ENCODE results near the gene HPCAL1. TPM values are rescaled to one million over a fixed set of nuclear protein-coding genes. Genes with fewer than 3 reads are reported as not detected.

HPCAL1 gene
- total RNA-seq, 4 donors from 2014 or later = 34.5 to 54.2 (median 41.3) TPM

DNA sequence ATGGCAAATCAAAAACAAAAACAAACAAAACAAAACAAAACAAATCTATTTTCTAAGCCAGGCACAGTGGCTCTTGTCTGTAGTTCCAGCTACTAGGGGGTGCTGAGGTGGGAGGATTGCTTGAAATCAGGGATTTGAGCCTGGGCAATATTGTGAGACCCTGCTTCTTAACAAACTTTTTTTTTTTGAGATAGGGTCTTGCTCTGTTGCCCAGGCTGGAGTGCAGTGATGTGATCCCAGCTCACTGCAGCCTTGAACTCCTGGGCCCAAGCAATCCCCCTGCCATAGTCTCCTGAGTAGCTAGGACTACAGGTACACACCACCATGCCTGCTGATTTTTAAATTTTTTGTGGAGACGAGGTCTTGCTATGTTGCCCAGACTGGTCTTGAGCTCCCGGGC is 6.2 kb downstream of the HPCAL1 start:
- no peaks in the 10 kb centered on the region for H3K9me3 ChIP-seq
- no peaks in the 10 kb centered on the region for H3K27me3 ChIP-seq
- H3K27ac ChIP-seq (replicated peaks in 1 of 4) = no peak overlapping the region
- peaks cover 24 to 30% (median 29%) of the 10 kb centered on the region in 4 donors for H3K4me1 ChIP-seq
- intact Hi-C loops (cut with DNase I) = no loop called here
- no peak overlapping the region for H3K4me3 ChIP-seq
- DNase-seq (ENCODE audit: extremely low spot score) = no peak
- H3K36me3 ChIP-seq = no peaks in the 10 kb centered on the region
- no peak for TF ChIP-seq POLR2A (IDR thresholded peaks at IDR 0.05; ENCODE audit: low read depth)
- no peak for TF ChIP-seq POLR2AphosphoS5 (IDR thresholded peaks at IDR 0.05)
- TF ChIP-seq EP300 (IDR thresholded peaks at IDR 0.05) = no peak
- no peak for TF ChIP-seq CTCF (IDR thresholded peaks at IDR 0.05)
- 100% methylated on average over 2 of the region's 2 CpGs for WGBS

DNA sequence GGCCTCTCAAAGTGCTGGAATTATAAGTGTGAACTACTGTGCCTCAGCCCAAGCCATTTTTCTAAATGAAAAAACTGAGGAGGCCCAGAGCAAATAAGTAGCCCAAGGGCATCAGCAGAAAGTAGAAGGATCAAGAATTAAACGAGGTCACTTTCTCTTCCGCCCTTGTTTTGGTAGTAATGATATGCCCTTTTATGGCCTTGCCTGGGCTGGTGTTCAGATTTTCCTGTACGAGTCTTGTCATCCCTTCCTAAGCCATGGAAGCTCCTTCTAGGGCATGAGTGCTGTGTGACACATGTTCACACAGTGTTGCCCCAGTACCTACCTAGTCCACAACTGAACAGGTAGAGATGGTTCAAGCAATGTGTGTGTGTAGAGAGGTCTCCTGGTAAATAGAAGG is 6.6 kb downstream of the HPCAL1 start:
- Histone ChIP-seq H3K36me3 (no peaks in the 10 kb centered on the region), H3K27ac (replicated peaks in 1 of 4) (no peak overlapping the region), H3K27me3 (no peaks in the 10 kb centered on the region), H3K4me3 (no peak overlapping the region), H3K9me3 (no peaks in the 10 kb centered on the region), H3K4me1 (peaks cover 20 to 26% (median 25%) of the 10 kb centered on the region in 4 donors)
- DNase-seq (ENCODE audit: extremely low spot score) = no peak
- intact Hi-C loops (cut with DNase I) = no loop called here
- 65% methylated on average over 3 of the region's 3 CpGs for WGBS
- no peak for TF ChIP-seq POLR2A (IDR thresholded peaks at IDR 0.05; ENCODE audit: low read depth)
- TF ChIP-seq CTCF (IDR thresholded peaks at IDR 0.05) = no peak
- no peak for TF ChIP-seq EP300 (IDR thresholded peaks at IDR 0.05)
- TF ChIP-seq POLR2AphosphoS5 (IDR thresholded peaks at IDR 0.05) = no peak

DNA sequence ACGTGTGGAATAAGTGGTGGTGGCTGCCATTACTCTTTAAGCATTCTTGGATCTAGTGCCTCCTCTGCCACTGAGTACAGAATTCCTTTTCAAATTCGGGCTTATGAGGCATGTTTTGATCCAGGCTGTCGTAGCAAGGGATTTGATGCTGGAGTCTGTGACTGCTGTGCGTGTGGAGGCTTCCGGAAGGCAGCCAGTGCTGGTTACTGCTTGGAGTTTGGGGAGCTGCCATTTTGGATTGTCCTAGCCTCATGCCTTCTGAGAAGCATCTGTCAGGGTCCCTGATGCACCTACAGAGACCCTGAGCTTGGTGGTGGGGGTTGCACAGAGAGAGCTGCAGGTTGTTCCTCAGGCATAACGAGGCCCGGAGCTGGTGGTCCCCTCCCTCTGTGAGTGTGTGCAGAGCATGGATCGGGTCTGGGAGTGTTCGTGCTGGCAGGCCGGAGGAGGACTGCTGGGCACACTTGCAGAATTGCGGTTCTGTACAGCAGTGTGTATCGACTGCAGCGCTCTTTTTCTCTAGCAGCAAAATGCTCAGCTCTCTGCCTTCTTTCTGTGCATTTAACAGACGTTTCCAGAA is 7.7 kb downstream of the HPCAL1 start:
- TF ChIP-seq POLR2AphosphoS5 (IDR thresholded peaks at IDR 0.05) = no peak
- TF ChIP-seq CTCF (IDR thresholded peaks at IDR 0.05) = no peak
- TF ChIP-seq EP300 (IDR thresholded peaks at IDR 0.05) = no peak
- TF ChIP-seq POLR2A (IDR thresholded peaks at IDR 0.05; ENCODE audit: low read depth) = no peak
- no peak for DNase-seq (ENCODE audit: extremely low spot score)
- Histone ChIP-seq H3K27me3 (no peaks in the 10 kb centered on the region), H3K4me1 (peaks cover 13 to 19% (median 15%) of the 10 kb centered on the region in 4 donors), H3K27ac (replicated peaks in 1 of 4) (no peak overlapping the region), H3K4me3 (no peak overlapping the region), H3K36me3 (no peaks in the 10 kb centered on the region), H3K9me3 (no peaks in the 10 kb centered on the region)
- 96% methylated on average over 7 of the region's 14 CpGs for WGBS
- intact Hi-C loops (cut with DNase I) = no loop called here

GRCh38 chr2:10311736-10312135 is 9.0 kb downstream of the HPCAL1 start:
- Histone ChIP-seq H3K36me3 (no peaks in the 10 kb centered on the region), H3K27ac (replicated peaks in 1 of 4) (no peak overlapping the region), H3K9me3 (no peaks in the 10 kb centered on the region), H3K4me1 (peaks cover 4 to 14% (median 10%) of the 10 kb centered on the region in 4 donors), H3K27me3 (no peaks in the 10 kb centered on the region), H3K4me3 (no peak overlapping the region)
- TF ChIP-seq EP300 (IDR thresholded peaks at IDR 0.05) (no peak), CTCF (IDR thresholded peaks at IDR 0.05) (no peak), POLR2A (IDR thresholded peaks at IDR 0.05; ENCODE audit: low read depth) (no peak), POLR2AphosphoS5 (IDR thresholded peaks at IDR 0.05) (no peak)
- no peak for DNase-seq (ENCODE audit: extremely low spot score)
- intact Hi-C loops (cut with DNase I) = no loop called here
- 71% methylated on average over 4 of the region's 4 CpGs for WGBS

- Histone ChIP-seq H3K4me3 (no peak overlapping the region), H3K36me3 (no peaks in the 10 kb centered on the region), H3K9me3 (no peaks in the 10 kb centered on the region), H3K27me3 (no peaks in the 10 kb centered on the region), H3K27ac (replicated peaks in 1 of 4) (no peak overlapping the region), H3K4me1 (peaks cover 0 to 6% (median 2%) of the 10 kb centered on the region in 4 donors)
- TF ChIP-seq EP300 (IDR thresholded peaks at IDR 0.05) = no peak
- TF ChIP-seq POLR2A (IDR thresholded peaks at IDR 0.05; ENCODE audit: low read depth) = no peak
- TF ChIP-seq CTCF (IDR thresholded peaks at IDR 0.05) = no peak
- TF ChIP-seq POLR2AphosphoS5 (IDR thresholded peaks at IDR 0.05) = no peak
- WGBS = 90% methylated on average over 5 of the region's 5 CpGs
- DNase-seq (ENCODE audit: extremely low spot score) = no peak
- intact Hi-C loops (cut with DNase I) = no loop called here
Measured at GRCh38 chr2:10312437-10312957, 9.8 kb downstream of the HPCAL1 start.
